C1 segment of cervical spinal cord (tissue), 14 donors: ENCODE measurements around the gene MNX1.

Experiments used
- DNase-seq, 14 donors: peaks; one replicate each; lab custom pipeline; 2025; lab: John Stamatoyannopoulos, UW

The MNX1 gene

DNA sequence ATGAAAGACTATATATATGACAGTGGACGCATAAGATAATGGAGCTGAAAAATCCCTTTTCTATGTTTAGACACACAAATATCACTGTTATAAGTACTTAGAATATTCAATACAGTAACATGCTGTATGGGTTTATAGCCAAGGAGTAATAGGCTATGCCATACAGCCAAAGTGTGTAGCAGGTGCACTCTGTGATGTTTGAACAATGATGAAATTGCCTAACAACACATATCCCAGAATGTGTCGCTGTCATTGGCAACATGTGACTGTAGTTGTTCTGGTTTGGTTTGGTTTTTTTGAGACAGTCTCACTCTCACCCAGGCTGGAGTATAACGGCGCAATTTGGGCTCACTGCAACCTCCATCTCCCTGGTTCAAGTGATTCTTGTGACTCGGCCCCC lies 34.8 kb downstream of the MNX1 start:
- no peak for DNase-seq

DNA sequence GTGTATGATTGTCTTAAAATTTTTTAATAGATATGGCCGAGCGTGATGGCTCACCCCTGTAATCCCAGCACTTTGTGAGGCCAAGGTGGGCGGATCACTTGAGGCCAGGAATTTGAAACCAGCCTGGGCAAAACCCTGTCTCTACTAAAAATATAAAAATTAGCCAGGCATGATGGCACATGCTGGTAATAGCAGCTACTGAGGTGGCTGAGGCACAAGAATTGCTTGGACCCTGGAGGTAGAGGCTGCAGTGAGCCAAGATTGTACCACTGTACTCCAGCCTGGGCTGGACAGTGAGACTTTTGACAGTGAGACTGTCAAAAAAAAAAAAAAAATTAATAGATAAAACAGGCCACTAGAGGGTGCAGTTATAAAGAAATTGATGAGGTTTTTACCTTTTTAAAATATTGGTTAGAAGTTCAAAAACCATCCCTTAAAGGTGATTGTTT lies 40.5 kb downstream of the MNX1 start:
- DNase-seq: no peak

- DNase-seq: no peak
Observed at GRCh38 chr7:156968183-156968582, 42.3 kb downstream of the MNX1 start.

- no peak for DNase-seq
Observed at GRCh38 chr7:156966387-156966786, 44.1 kb downstream of the MNX1 start.

GRCh38 chr7:156964971-156965370 lies 45.5 kb downstream of the MNX1 start:
- no peak for DNase-seq

- DNase-seq: no peak
Observed at GRCh38 chr7:156963472-156963871, 47.0 kb downstream of the MNX1 start.

DNA sequence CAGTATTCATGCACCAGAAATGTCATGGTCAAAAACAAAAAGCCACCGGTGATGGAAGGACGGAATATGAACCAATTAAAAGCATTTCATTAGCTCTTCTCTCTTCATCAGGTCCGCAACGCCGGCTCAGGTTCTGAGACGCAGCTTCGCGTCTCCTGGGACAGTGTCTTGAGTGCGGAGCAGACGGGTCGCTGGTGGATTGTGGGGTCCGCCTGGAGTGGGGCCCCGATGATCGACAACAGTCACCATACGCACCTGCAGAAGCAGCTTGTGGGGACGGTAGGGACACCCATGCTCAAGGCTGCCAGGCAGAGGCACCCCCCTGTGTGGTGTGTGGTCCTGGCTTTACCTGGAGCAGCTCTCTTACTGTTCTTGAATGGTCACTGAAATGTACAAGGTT lies 47.6 kb downstream of the MNX1 start:
- DNase-seq: no peak

DNA sequence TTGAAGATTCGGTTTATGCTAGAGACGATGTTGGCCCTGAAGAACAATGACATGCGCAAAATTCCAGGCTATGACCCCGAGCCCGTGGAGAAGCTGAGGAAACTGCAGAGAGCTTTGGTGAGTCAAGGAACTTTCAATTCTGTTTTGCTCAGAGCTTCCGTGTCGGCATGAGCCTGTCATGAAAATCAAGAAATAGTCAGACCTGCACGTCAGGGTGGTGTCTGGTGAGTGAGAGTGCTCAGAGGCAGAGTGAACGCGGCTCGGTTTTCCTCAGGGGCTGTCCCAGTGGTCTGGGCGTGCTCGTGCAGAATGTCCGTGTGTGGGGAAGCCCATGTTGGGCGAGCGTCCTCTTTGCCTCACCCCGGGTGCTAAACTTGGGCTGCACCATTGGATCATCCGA lies 48.3 kb downstream of the MNX1 start:
- DNase-seq: no peak

DNA sequence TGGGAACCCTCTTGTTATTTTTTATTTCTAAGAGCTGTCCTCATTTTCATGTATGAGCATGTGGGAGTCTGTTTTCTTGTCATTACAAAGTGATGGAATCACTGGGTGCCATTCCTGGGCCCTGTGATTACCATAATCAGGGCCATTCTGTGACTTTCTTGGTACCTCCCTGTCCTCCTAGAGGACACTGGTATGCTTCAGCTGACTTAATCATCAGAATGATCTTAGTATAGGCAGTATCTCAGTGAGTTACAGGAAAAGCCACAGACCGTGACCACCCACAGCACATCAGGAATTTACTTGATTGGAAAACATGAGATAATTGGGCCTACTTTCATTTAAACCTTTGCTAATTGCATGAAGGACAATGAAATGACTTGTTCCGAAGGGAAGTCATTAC lies 53.7 kb downstream of the MNX1 start:
- no peak for DNase-seq

GRCh38 chr7:156954941-156955340 lies 55.5 kb downstream of the MNX1 start:
- no peak for DNase-seq
